ENCODE results near the gene MYH16.

DNA sequence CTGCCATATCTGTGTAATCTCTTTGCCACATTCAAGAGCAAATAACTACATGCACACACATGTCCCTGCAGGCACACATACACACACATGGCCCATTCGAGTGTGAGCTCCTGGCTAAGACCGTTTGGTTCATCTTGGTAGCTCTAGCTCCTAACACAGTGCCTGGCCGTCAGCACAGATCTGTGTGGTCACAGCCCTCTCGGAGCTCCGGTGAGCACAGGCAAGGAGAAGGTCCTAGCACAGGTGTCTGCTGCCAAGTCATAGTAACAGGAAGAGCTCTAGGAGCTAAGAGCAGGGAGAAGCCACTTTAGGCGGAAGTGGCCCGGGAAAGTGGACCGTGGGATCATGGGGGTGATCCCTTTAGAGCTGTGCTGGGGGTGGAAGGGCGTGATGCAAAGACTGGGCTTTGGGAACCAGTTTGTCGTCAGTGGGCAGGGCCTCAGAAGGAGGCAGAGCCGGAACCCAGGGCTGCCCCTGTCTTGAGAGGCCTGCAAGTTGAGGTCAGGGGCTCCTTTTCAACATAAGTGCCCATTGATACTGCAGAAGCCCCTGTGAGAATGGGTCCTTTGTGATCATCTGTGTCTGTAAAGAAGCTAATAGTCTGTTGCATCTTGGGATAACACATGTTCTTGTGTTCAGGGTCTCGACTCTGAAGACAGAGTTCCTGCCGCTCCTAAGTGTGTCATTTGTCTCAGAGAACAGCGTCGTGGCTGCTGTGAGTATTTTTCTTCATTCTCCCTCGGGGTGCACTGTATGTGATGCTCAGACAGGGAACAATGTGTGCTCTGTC is 85.3 kb downstream of the MYH16 start:
- TF ChIP-seq, protein P1, sequence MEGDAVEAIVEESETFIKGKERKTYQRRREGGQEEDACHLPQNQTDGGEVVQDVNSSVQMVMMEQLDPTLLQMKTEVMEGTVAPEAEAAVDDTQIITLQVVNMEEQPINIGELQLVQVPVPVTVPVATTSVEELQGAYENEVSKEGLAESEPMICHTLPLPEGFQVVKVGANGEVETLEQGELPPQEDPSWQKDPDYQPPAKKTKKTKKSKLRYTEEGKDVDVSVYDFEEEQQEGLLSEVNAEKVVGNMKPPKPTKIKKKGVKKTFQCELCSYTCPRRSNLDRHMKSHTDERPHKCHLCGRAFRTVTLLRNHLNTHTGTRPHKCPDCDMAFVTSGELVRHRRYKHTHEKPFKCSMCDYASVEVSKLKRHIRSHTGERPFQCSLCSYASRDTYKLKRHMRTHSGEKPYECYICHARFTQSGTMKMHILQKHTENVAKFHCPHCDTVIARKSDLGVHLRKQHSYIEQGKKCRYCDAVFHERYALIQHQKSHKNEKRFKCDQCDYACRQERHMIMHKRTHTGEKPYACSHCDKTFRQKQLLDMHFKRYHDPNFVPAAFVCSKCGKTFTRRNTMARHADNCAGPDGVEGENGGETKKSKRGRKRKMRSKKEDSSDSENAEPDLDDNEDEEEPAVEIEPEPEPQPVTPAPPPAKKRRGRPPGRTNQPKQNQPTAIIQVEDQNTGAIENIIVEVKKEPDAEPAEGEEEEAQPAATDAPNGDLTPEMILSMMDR (conservative IDR thresholded peaks at IDR 0.05; ENCODE audit: low read depth in 2 of 2) = no peak
- no peak for TF ChIP-seq POLR2AphosphoS5 (IDR thresholded peaks at IDR 0.05; ENCODE audit: low read depth)
- no peak for TF ChIP-seq EZH2 (IDR thresholded peaks at IDR 0.05; ENCODE audit: low read depth, unreplicated experiment)
- no peak for TF ChIP-seq JUNB (IDR thresholded peaks at IDR 0.05; ENCODE audit: unreplicated experiment)
- TF ChIP-seq, protein P2, sequence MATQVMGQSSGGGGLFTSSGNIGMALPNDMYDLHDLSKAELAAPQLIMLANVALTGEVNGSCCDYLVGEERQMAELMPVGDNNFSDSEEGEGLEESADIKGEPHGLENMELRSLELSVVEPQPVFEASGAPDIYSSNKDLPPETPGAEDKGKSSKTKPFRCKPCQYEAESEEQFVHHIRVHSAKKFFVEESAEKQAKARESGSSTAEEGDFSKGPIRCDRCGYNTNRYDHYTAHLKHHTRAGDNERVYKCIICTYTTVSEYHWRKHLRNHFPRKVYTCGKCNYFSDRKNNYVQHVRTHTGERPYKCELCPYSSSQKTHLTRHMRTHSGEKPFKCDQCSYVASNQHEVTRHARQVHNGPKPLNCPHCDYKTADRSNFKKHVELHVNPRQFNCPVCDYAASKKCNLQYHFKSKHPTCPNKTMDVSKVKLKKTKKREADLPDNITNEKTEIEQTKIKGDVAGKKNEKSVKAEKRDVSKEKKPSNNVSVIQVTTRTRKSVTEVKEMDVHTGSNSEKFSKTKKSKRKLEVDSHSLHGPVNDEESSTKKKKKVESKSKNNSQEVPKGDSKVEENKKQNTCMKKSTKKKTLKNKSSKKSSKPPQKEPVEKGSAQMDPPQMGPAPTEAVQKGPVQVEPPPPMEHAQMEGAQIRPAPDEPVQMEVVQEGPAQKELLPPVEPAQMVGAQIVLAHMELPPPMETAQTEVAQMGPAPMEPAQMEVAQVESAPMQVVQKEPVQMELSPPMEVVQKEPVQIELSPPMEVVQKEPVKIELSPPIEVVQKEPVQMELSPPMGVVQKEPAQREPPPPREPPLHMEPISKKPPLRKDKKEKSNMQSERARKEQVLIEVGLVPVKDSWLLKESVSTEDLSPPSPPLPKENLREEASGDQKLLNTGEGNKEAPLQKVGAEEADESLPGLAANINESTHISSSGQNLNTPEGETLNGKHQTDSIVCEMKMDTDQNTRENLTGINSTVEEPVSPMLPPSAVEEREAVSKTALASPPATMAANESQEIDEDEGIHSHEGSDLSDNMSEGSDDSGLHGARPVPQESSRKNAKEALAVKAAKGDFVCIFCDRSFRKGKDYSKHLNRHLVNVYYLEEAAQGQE (IDR thresholded peaks at IDR 0.05; ENCODE audit: unreplicated experiment) = no peak
